ENCODE data around the gene SBF2. TPM values are rescaled to one million over a fixed set of nuclear protein-coding genes. Genes with fewer than 3 reads are reported as not detected.

The SBF2 gene
- total RNA-seq, 4 donors from 2014 or later = 52.8 to 87.9 (median 62.4) TPM

GRCh38 chr11:9777525-9777924, 516.5 kb downstream of the SBF2 start:
- Histone ChIP-seq H3K27me3 (no peaks in the 10 kb centered on the region), H3K4me3 (no peak overlapping the region), H3K36me3 (peaks cover 3 to 41% of the 10 kb centered on the region in 2 donors), H3K4me1 (peaks cover 0 to 13% (median 0%) of the 10 kb centered on the region in 3 donors), H3K27ac (no peak overlapping the region), H3K9me3 (no peaks in the 10 kb centered on the region)
- TF ChIP-seq EP300 (IDR thresholded peaks at IDR 0.05) = no peak
- TF ChIP-seq CTCF (IDR thresholded peaks at IDR 0.05) = no peak
- TF ChIP-seq POLR2A (IDR thresholded peaks at IDR 0.05) = no peak
- no peak for TF ChIP-seq POLR2AphosphoS5 (IDR thresholded peaks at IDR 0.05)
- WGBS, 2 donors (ENCODE audit: low coverage in 1 of 2) = 79 to 95% methylated on average over 2 to 4 of the region's 5 CpGs
- no peak for ATAC-seq

- Histone ChIP-seq H3K27me3 (no peaks in the 10 kb centered on the region), H3K36me3 (peaks cover 3 to 38% of the 10 kb centered on the region in 2 donors), H3K9me3 (no peaks in the 10 kb centered on the region), H3K4me1 (peaks cover 0 to 13% (median 0%) of the 10 kb centered on the region in 3 donors), H3K4me3 (no peak overlapping the region), H3K27ac (no peak overlapping the region)
- 55 to 88% methylated on average over 1 to 2 of the region's 2 CpGs for WGBS, 2 donors (ENCODE audit: low coverage in 1 of 2)
- TF ChIP-seq POLR2AphosphoS5 (IDR thresholded peaks at IDR 0.05) = no peak
- TF ChIP-seq CTCF (IDR thresholded peaks at IDR 0.05) = no peak
- no peak for TF ChIP-seq EP300 (IDR thresholded peaks at IDR 0.05)
- TF ChIP-seq POLR2A (IDR thresholded peaks at IDR 0.05) = no peak
- ATAC-seq = no peak
Observed at GRCh38 chr11:9777066-9777465, 517.0 kb downstream of the SBF2 start.

- no peaks in the 10 kb centered on the region for H3K9me3 ChIP-seq
- TF ChIP-seq POLR2AphosphoS5 (IDR thresholded peaks at IDR 0.05) (no peak), EP300 (IDR thresholded peaks at IDR 0.05) (no peak), POLR2A (IDR thresholded peaks at IDR 0.05) (no peak), CTCF (IDR thresholded peaks at IDR 0.05) (no peak)
- H3K4me3 ChIP-seq = no peak overlapping the region
- 100% methylated on average over 1 of the region's 1 CpG for WGBS, 2 donors (ENCODE audit: low coverage in 1 of 2)
- no peaks in the 10 kb centered on the region for H3K27me3 ChIP-seq
- no peak overlapping the region for H3K27ac ChIP-seq
- ATAC-seq = no peak
- peaks cover 0 to 13% (median 0%) of the 10 kb centered on the region in 3 donors for H3K4me1 ChIP-seq
- H3K36me3 ChIP-seq = peaks cover 3 to 29% of the 10 kb centered on the region in 2 donors
Observed at GRCh38 chr11:9776203-9776602, 517.8 kb downstream of the SBF2 start.

GRCh38 chr11:9775398-9775779, 518.6 kb downstream of the SBF2 start:
- H3K27ac ChIP-seq = peak overlapping the region in 3 of 4 donors; percentile 12 to 61 (median 49)
- ATAC-seq = no peak
- no peaks in the 10 kb centered on the region for H3K9me3 ChIP-seq
- H3K4me1 ChIP-seq = peaks cover 0 to 13% (median 0%) of the 10 kb centered on the region in 3 donors
- H3K27me3 ChIP-seq = no peaks in the 10 kb centered on the region
- no peak overlapping the region for H3K4me3 ChIP-seq
- TF ChIP-seq POLR2AphosphoS5 (IDR thresholded peaks at IDR 0.05) (no peak), POLR2A (IDR thresholded peaks at IDR 0.05) (no peak), EP300 (IDR thresholded peaks at IDR 0.05) (no peak), CTCF (IDR thresholded peaks at IDR 0.05) (no peak)
- 20 to 42% methylated on average over 1 to 2 of the region's 2 CpGs for WGBS, 2 donors (ENCODE audit: low coverage in 1 of 2)
- peaks cover 3 to 21% of the 10 kb centered on the region in 2 donors for H3K36me3 ChIP-seq

- Histone ChIP-seq H3K4me3 (no peak overlapping the region), H3K9me3 (no peaks in the 10 kb centered on the region), H3K36me3 (peaks cover 3 to 15% of the 10 kb centered on the region in 2 donors), H3K27me3 (no peaks in the 10 kb centered on the region), H3K4me1 (peaks cover 0 to 13% (median 0%) of the 10 kb centered on the region in 3 donors), H3K27ac (peak overlapping the region in 3 of 4 donors; percentile 38 to 61 (median 49))
- WGBS, 2 donors (ENCODE audit: low coverage in 1 of 2) = 10 to 45% methylated on average over 4 to 5 of the region's 6 CpGs
- no peak for TF ChIP-seq POLR2A (IDR thresholded peaks at IDR 0.05)
- no peak for TF ChIP-seq POLR2AphosphoS5 (IDR thresholded peaks at IDR 0.05)
- TF ChIP-seq CTCF (IDR thresholded peaks at IDR 0.05) = no peak
- no peak for TF ChIP-seq EP300 (IDR thresholded peaks at IDR 0.05)
- ATAC-seq = peak; percentile 39
Observed at GRCh38 chr11:9774591-9775397, 519.2 kb downstream of the SBF2 start.

Measured in gastroesophageal sphincter (tissue), 4 donors.